ENCODE results near the gene MST1. TPM values are rescaled to one million over a fixed set of nuclear protein-coding genes. Genes with fewer than 3 reads are reported as not detected.

Gene MST1
- total RNA-seq, 8 experiments from 2014 or later: 7.7 to 59.9 (median 26.0) TPM

DNA sequence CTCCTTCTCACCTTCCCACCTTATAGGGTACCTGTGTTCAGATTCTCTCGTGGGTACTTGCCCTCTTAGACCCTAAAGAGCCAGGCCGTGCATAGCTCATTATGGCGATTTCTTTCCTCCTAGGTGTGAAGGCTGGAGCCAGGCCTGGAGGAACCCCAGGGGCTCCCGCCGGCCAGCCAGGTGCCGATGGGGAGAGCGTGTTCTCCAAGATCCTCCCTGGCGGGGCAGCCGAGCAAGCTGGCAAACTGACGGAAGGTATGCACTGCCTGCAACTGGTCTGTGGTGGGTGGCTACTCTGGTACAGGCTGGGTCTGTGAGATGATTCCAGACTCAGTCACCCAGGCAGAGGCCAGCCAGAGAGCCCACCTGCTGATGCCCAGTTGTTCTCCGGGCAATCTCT lies 25.0 kb downstream of the MST1 start:
- H3K4me1 ChIP-seq (replicated peaks in 1 of 2): no peaks in the 10 kb centered on the region
- WGBS, 10 experiments: 30 to 92% (median 83%) methylated on average over 1 to 11 of the region's 11 CpGs
- in situ Hi-C loops (cut with MboI; ENCODE audit: low pct_unique_long_range_greater_than_20kb in 2 of 9, low sequenced_read_pairs in 9 of 9, unreplicated experiment in 9 of 9): no loop called here
- H3K4me3 ChIP-seq: no peak overlapping the region
- no peak overlapping the region for H3K27ac ChIP-seq
- no peak for ATAC-seq (replicated peaks in 6 of 8)

DNA sequence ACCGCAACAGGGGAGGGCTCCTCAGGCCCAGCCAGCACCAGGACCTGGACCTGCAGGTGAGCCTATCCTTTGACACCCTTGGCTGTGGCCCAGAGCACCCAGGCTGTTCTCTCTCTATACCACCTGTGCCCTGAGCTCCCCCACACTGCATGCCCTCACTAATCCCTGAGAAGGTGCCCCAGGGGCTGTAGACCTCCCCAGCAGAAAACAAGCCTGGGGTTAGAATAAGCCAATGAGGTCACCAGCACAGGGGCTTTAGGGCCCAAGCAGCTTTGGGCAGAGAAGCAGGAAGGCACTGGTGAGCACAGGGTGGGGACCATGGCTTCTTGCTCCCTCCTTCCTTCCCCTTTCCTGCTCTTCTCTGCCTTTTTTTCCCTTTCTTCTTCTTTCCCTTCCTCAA lies 25.4 kb downstream of the MST1 start:
- Histone ChIP-seq H3K27ac (no peak overlapping the region), H3K4me1 (replicated peaks in 1 of 2) (no peaks in the 10 kb centered on the region), H3K4me3 (no peak overlapping the region)
- no CpG with 5 or more reads among the region's 1 CpG for WGBS, 10 experiments
- in situ Hi-C loops (cut with MboI; ENCODE audit: low pct_unique_long_range_greater_than_20kb in 2 of 9, low sequenced_read_pairs in 9 of 9, unreplicated experiment in 9 of 9): no loop called here
- no peak for ATAC-seq (replicated peaks in 6 of 8)

- H3K4me3 ChIP-seq: no peak overlapping the region
- 60 to 100% (median 95%) methylated on average over 1 to 4 of the region's 34 CpGs; no CpG with 5 or more reads in 7 of the 10 experiments for WGBS, 10 experiments
- in situ Hi-C loops (cut with MboI; ENCODE audit: low pct_unique_long_range_greater_than_20kb in 2 of 9, low sequenced_read_pairs in 9 of 9, unreplicated experiment in 9 of 9): no loop called here
- no peak for ATAC-seq (replicated peaks in 6 of 8)
- H3K27ac ChIP-seq: no peak overlapping the region
- H3K4me1 ChIP-seq (replicated peaks in 1 of 2): no peaks in the 10 kb centered on the region
These were observed 26.4 kb downstream of the MST1 start for GRCh38 chr3:49662720-49663413.

- H3K4me1 ChIP-seq (replicated peaks in 1 of 2): no peaks in the 10 kb centered on the region
- WGBS, 10 experiments: 40 to 91% (median 90%) methylated on average over 1 to 10 of the region's 22 CpGs; no CpG with 5 or more reads in 7 of the 10 experiments
- no peak overlapping the region for H3K27ac ChIP-seq
- ATAC-seq (replicated peaks in 6 of 8): no peak
- in situ Hi-C loops (cut with MboI; ENCODE audit: low pct_unique_long_range_greater_than_20kb in 2 of 9, low sequenced_read_pairs in 9 of 9, unreplicated experiment in 9 of 9): no loop called here
- no peak overlapping the region for H3K4me3 ChIP-seq
These were observed 27.3 kb downstream of the MST1 start for GRCh38 chr3:49662021-49662420.

GRCh38 chr3:49661281-49661680 lies 28.0 kb downstream of the MST1 start:
- in situ Hi-C loops (cut with MboI; ENCODE audit: low pct_unique_long_range_greater_than_20kb in 2 of 9, low sequenced_read_pairs in 9 of 9, unreplicated experiment in 9 of 9): no loop called here
- H3K4me3 ChIP-seq: no peak overlapping the region
- ATAC-seq (replicated peaks in 6 of 8): peak in 5 of 8 experiments; percentile 59 to 90 (median 72)
- 40 to 100% (median 100%) methylated on average over 1 to 2 of the region's 14 CpGs; no CpG with 5 or more reads in 5 of the 10 experiments for WGBS, 10 experiments
- H3K4me1 ChIP-seq (replicated peaks in 1 of 2): no peaks in the 10 kb centered on the region
- H3K27ac ChIP-seq: no peak overlapping the region

GRCh38 chr3:49659756-49660155 lies 29.5 kb downstream of the MST1 start:
- Histone ChIP-seq H3K27ac (no peak overlapping the region), H3K4me3 (no peak overlapping the region), H3K4me1 (replicated peaks in 1 of 2) (no peaks in the 10 kb centered on the region)
- in situ Hi-C loops (cut with MboI; ENCODE audit: low pct_unique_long_range_greater_than_20kb in 2 of 9, low sequenced_read_pairs in 9 of 9, unreplicated experiment in 9 of 9): no loop called here
- peak in 2 of 8 experiments; percentile 1 to 2 for ATAC-seq (replicated peaks in 6 of 8)
- 32 to 100% (median 69%) methylated on average over 1 to 4 of the region's 4 CpGs; no CpG with 5 or more reads in 5 of the 10 experiments for WGBS, 10 experiments

- 60 to 100% (median 71%) methylated on average over 1 of the region's 2 CpGs; no CpG with 5 or more reads in 5 of the 10 experiments for WGBS, 10 experiments
- no peaks in the 10 kb centered on the region for H3K4me1 ChIP-seq (replicated peaks in 1 of 2)
- in situ Hi-C loops (cut with MboI; ENCODE audit: low pct_unique_long_range_greater_than_20kb in 2 of 9, low sequenced_read_pairs in 9 of 9, unreplicated experiment in 9 of 9): no loop called here
- no peak for ATAC-seq (replicated peaks in 6 of 8)
- H3K4me3 ChIP-seq: no peak overlapping the region
- H3K27ac ChIP-seq: no peak overlapping the region
These were observed 30.6 kb downstream of the MST1 start for GRCh38 chr3:49658711-49659110.

- Histone ChIP-seq H3K4me3 (no peak overlapping the region), H3K4me1 (replicated peaks in 1 of 2) (no peaks in the 10 kb centered on the region), H3K27ac (no peak overlapping the region)
- ATAC-seq (replicated peaks in 6 of 8): no peak
- 87 to 99% (median 96%) methylated on average over 3 to 11 of the region's 36 CpGs; no CpG with 5 or more reads in 6 of the 10 experiments for WGBS, 10 experiments
- in situ Hi-C loops (cut with MboI; ENCODE audit: low pct_unique_long_range_greater_than_20kb in 2 of 9, low sequenced_read_pairs in 9 of 9, unreplicated experiment in 9 of 9): no loop called here
These were observed 31.9 kb downstream of the MST1 start for GRCh38 chr3:49657208-49657915.

- Histone ChIP-seq H3K4me3 (no peak overlapping the region), H3K27ac (no peak overlapping the region), H3K4me1 (replicated peaks in 1 of 2) (no peaks in the 10 kb centered on the region)
- WGBS, 10 experiments: 0 to 67% (median 56%) methylated on average over 2 to 9 of the region's 18 CpGs; no CpG with 5 or more reads in 6 of the 10 experiments
- in situ Hi-C loops (cut with MboI; ENCODE audit: low pct_unique_long_range_greater_than_20kb in 2 of 9, low sequenced_read_pairs in 9 of 9, unreplicated experiment in 9 of 9): no loop called here
- peak in 3 of 8 experiments; percentile 66 to 89 (median 88) for ATAC-seq (replicated peaks in 6 of 8)
These were observed 32.6 kb downstream of the MST1 start for GRCh38 chr3:49656541-49657112.

DNA sequence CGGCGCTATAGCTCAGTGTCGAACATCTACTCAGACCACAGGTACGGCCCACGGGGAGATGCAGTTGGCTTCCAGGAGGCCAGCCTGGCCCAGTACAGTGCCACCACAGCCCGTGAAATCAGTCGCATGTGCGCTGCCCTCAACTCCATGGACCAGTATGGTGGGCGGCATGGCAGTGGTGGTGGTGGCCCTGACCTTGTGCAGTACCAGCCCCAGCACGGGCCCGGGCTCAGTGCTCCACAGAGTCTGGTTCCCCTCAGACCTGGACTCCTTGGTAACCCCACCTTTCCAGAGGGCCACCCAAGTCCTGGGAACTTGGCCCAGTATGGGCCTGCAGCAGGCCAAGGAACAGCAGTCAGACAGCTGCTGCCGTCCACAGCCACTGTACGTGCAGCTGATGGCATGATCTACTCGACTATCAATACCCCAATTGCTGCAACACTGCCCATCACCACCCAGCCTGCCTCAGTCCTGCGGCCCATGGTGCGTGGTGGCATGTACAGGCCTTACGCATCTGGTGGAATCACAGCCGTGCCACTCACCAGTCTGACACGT lies 33.5 kb downstream of the MST1 start:
- Histone ChIP-seq H3K4me1 (replicated peaks in 1 of 2) (no peaks in the 10 kb centered on the region), H3K27ac (no peak overlapping the region), H3K4me3 (no peak overlapping the region)
- WGBS, 10 experiments: 80 to 100% (median 90%) methylated on average over 1 to 6 of the region's 19 CpGs; no CpG with 5 or more reads in 6 of the 10 experiments
- no peak for ATAC-seq (replicated peaks in 6 of 8)
- in situ Hi-C loops (cut with MboI; ENCODE audit: low pct_unique_long_range_greater_than_20kb in 2 of 9, low sequenced_read_pairs in 9 of 9, unreplicated experiment in 9 of 9): no loop called here

DNA sequence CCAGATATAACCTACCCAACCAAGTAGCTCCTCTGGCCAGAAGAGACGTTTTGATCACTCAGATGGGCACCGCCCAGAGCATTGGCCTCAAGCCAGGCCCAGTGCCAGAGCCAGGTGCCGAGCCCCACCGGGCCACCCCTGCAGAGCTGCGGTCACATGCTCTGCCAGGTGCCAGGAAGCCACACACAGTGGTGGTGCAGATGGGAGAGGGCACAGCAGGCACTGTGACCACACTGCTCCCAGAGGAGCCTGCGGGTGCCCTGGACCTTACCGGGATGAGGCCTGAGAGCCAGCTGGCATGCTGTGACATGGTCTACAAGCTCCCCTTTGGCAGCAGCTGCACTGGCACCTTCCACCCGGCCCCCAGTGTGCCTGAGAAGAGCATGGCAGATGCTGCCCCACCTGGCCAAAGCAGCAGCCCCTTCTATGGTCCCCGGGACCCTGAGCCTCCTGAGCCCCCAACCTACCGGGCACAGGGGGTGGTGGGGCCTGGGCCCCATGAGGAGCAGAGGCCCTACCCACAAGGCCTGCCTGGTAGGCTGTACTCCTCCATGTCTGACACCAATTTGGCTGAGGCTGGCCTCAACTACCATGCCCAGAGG lies 34.2 kb downstream of the MST1 start:
- 0 to 100% (median 80%) methylated on average over 1 to 2 of the region's 10 CpGs; no CpG with 5 or more reads in 7 of the 10 experiments for WGBS, 10 experiments
- Histone ChIP-seq H3K4me3 (no peak overlapping the region), H3K4me1 (replicated peaks in 1 of 2) (no peaks in the 10 kb centered on the region), H3K27ac (no peak overlapping the region)
- in situ Hi-C loops (cut with MboI; ENCODE audit: low pct_unique_long_range_greater_than_20kb in 2 of 9, low sequenced_read_pairs in 9 of 9, unreplicated experiment in 9 of 9): no loop called here
- peak in 1 of 8 experiments; percentile 2 for ATAC-seq (replicated peaks in 6 of 8)

- 70 to 96% (median 78%) methylated on average over 4 to 7 of the region's 17 CpGs; no CpG with 5 or more reads in 6 of the 10 experiments for WGBS, 10 experiments
- no peak overlapping the region for H3K4me3 ChIP-seq
- H3K27ac ChIP-seq: no peak overlapping the region
- in situ Hi-C loops (cut with MboI; ENCODE audit: low pct_unique_long_range_greater_than_20kb in 2 of 9, low sequenced_read_pairs in 9 of 9, unreplicated experiment in 9 of 9): no loop called here
- no peaks in the 10 kb centered on the region for H3K4me1 ChIP-seq (replicated peaks in 1 of 2)
- no peak for ATAC-seq (replicated peaks in 6 of 8)
These were observed 35.0 kb downstream of the MST1 start for GRCh38 chr3:49654176-49654825.
